ENCODE measurements around the gene GRAMD2B.
A peak's percentile ranks its signal among the peaks of the same experiment; 100 is the strongest.
"Not testable (repeated sequence)": the region's sequence is repeated elsewhere in the genome, so short reads cannot be mapped to it uniquely, and the experiment has no call there.

The GRAMD2B gene

GRCh38 chr5:126450907-126451306 lies 27.7 kb downstream of the GRAMD2B start:
- no peak for DNase-seq

- DNase-seq: no peak
Measured at GRCh38 chr5:126452477-126452876, 29.3 kb downstream of the GRAMD2B start.

GRCh38 chr5:126454081-126454480 lies 30.9 kb downstream of the GRAMD2B start:
- DNase-seq: no peak

GRCh38 chr5:126454535-126454934 lies 31.3 kb downstream of the GRAMD2B start:
- no peak for DNase-seq

- DNase-seq: no peak
Measured at GRCh38 chr5:126455264-126455663, 32.1 kb downstream of the GRAMD2B start.

- no peak for DNase-seq
Measured at GRCh38 chr5:126455728-126456127, 32.5 kb downstream of the GRAMD2B start.

GRCh38 chr5:126456217-126456820 lies 33.1 kb downstream of the GRAMD2B start:
- no peak for DNase-seq

- DNase-seq: no peak
Measured at GRCh38 chr5:126460459-126460858, 37.2 kb downstream of the GRAMD2B start.

- no peak for DNase-seq
Measured at GRCh38 chr5:126460977-126461376, 37.8 kb downstream of the GRAMD2B start.

GRCh38 chr5:126461838-126462237 lies 38.6 kb downstream of the GRAMD2B start:
- DNase-seq: no peak

GRCh38 chr5:126462239-126463014 lies 39.2 kb downstream of the GRAMD2B start:
- no peak for DNase-seq

GRCh38 chr5:126464016-126464415 lies 40.8 kb downstream of the GRAMD2B start:
- no peak for DNase-seq

GRCh38 chr5:126464959-126465358 lies 41.8 kb downstream of the GRAMD2B start:
- DNase-seq: no peak

GRCh38 chr5:126468091-126468490 lies 44.9 kb downstream of the GRAMD2B start:
- no peak for DNase-seq

- DNase-seq: no peak
Measured at GRCh38 chr5:126469536-126470316, 46.5 kb downstream of the GRAMD2B start.

GRCh38 chr5:126470529-126470928 lies 47.3 kb downstream of the GRAMD2B start:
- DNase-seq: not testable (repeated sequence)

GRCh38 chr5:126471247-126471646 lies 48.0 kb downstream of the GRAMD2B start:
- no peak for DNase-seq

GRCh38 chr5:126471875-126472537 lies 48.8 kb downstream of the GRAMD2B start:
- peak; percentile 2 for DNase-seq

- no peak for DNase-seq
Measured at GRCh38 chr5:126472538-126472889, 49.3 kb downstream of the GRAMD2B start.

GRCh38 chr5:126477294-126478117 lies 54.3 kb downstream of the GRAMD2B start:
- DNase-seq: no peak

GRCh38 chr5:126479810-126480209 lies 56.6 kb downstream of the GRAMD2B start:
- DNase-seq: no peak

- no peak for DNase-seq
Measured at GRCh38 chr5:126480824-126481223, 57.6 kb downstream of the GRAMD2B start.
